SJCRH30 (cell line): ENCODE results near the gene ATP1A1. TPM values are rescaled to one million over a fixed set of nuclear protein-coding genes. Genes with fewer than 3 reads are reported as not detected.

Experiments
- DNase-seq, 2 experiments: peaks; one replicate each; pipeline ENCODE4 v3.0.0-alpha.2; 2015 to 2020
- H3K27ac ChIP-seq: fragments of 250-450 bp; sonication (Bioruptor Pico); 2 replicates; pipeline ENCODE4 v1.5.1; 2020; ENCODE audit warnings: mild to moderate bottlenecking, moderate library complexity
- H3K27me3 ChIP-seq: fragments of 250-450 bp; sonication (Bioruptor Pico); 2 replicates; pipeline ENCODE4 v1.5.1; 2020; ENCODE audit warnings: mild to moderate bottlenecking, moderate library complexity
- H3K36me3 ChIP-seq: fragments of 250-450 bp; sonication (Bioruptor Pico); 2 replicates; pipeline ENCODE4 v1.5.1; 2020; ENCODE audit warnings: mild to moderate bottlenecking, moderate library complexity
- H3K4me1 ChIP-seq: fragments of 250-450 bp; sonication (Bioruptor Pico); 2 replicates; pipeline ENCODE4 v1.5.1; 2020; ENCODE audit warnings: mild to moderate bottlenecking, moderate library complexity
- H3K4me3 ChIP-seq: fragments of 250-450 bp; sonication (Bioruptor Pico); 2 replicates; pipeline ENCODE4 v1.5.1; 2020; ENCODE audit warnings: mild to moderate bottlenecking, moderate library complexity
- H3K9me3 ChIP-seq: fragments of 250-450 bp; sonication (Bioruptor Pico); replicated peaks from 2 replicates; pipeline ENCODE4 v1.5.1; 2020; ENCODE audit warnings: mild to moderate bottlenecking, moderate library complexity
- total RNA-seq: library from RNA; depleted of rRNA; stranded (reverse); fragments of >200 nt; shearing (Covaris generic); gene quantifications from 2 replicates; pipeline ENCODE4 v1.2.3, GENCODE V29; 2014

ATP1A1 gene
- total RNA-seq, 1 experiment from 2014 or later: 112 TPM

DNA sequence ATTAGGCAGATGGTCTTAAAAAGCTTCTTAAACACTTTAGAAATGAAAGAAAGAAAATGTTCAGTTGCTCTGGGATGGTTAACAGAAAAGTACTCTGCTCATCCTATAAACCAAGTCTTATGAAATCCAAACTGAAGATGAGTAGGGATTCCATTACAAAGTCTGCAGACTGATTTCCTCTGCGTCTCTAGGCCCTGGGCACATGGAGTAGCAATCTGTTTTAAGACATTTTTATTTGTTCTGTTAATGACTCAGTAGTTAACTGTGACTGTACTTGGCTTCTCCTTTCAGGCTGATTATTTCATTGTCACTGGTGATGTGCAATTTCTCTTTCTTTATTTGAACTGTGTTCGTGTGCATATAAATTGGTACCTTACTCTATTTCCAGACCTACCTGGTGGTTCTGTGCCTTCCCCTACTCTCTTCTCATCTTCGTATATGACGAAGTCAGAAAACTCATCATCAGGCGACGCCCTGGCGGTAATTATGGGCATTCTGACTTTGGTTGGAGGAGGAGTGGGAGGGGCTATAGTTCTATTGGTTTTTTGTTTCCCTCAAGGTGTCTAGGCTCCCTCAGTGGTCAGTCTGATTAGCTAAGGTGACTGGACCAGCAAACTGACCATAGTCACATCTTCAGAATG is 30.6 kb downstream of the ATP1A1 start:
- Histone ChIP-seq H3K27ac (no peak overlapping the region), H3K4me1 (no peaks in the 10 kb centered on the region), H3K27me3 (no peaks in the 10 kb centered on the region), H3K4me3 (no peak overlapping the region), H3K36me3 (peaks cover 75% of the 10 kb centered on the region), H3K9me3 (no peaks in the 10 kb centered on the region)
- no peak for DNase-seq

GRCh38 chr1:116404699-116405098 is 31.7 kb downstream of the ATP1A1 start:
- peaks cover 64% of the 10 kb centered on the region for H3K36me3 ChIP-seq
- H3K4me1 ChIP-seq: no peaks in the 10 kb centered on the region

GRCh38 chr1:116405241-116406135 is 32.4 kb downstream of the ATP1A1 start:
- no peaks in the 10 kb centered on the region for H3K4me1 ChIP-seq
- H3K36me3 ChIP-seq: peaks cover 56% of the 10 kb centered on the region
- H3K4me3 ChIP-seq: no peak overlapping the region
- H3K27ac ChIP-seq: no peak overlapping the region
- no peaks in the 10 kb centered on the region for H3K27me3 ChIP-seq
- DNase-seq: no peak
- H3K9me3 ChIP-seq: no peaks in the 10 kb centered on the region

More at GRCh38 chr1:116404699-116405098, 31.7 kb downstream of the ATP1A1 start:
- no peak for DNase-seq
- Histone ChIP-seq H3K4me3 (no peak overlapping the region), H3K27me3 (no peaks in the 10 kb centered on the region), H3K9me3 (no peaks in the 10 kb centered on the region), H3K27ac (no peak overlapping the region)

DNA sequence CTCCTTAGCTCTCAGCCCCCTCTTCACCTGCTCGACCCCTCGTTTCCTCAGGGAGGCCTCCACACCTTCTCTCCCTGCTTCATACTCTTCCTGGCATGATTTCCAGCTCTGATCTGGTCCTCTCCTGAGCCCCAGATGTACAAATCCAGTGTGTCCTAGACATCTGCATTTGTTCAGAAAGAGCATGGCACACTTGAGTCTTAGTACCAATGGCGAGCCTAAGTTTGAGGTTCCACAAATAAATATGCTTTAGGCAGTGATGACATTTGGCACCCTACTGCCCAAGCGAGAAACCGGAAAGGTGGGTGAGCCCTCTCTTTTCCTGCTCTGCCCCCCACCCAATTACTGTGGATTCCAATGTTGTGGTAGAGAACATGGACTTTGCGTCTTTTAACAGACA is 34.0 kb downstream of the ATP1A1 start:
- Histone ChIP-seq H3K9me3 (no peaks in the 10 kb centered on the region), H3K4me1 (no peaks in the 10 kb centered on the region), H3K27ac (no peak overlapping the region), H3K4me3 (no peak overlapping the region), H3K36me3 (peaks cover 41% of the 10 kb centered on the region), H3K27me3 (no peaks in the 10 kb centered on the region)
- DNase-seq: no peak

DNA sequence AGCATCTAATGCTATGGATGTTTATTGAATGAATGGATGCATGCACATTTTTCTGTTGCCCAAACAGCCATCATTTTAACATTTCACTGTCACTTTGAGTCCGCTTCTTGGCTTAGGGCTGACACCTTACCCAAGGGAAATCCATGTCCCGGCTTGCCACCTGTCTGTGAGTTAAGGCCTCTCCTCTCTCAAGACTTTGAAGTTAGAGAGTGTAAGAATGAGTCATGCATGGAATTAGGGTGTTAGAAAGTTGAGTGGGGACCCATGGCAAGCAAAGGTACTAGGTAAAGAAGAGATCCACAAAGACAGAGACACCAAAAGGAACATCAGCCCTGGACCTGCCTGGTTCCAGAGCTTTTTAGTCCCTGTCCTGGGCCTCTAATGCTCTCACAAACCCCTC is 35.1 kb downstream of the ATP1A1 start:
- Histone ChIP-seq H3K4me1 (no peaks in the 10 kb centered on the region), H3K36me3 (peaks cover 30% of the 10 kb centered on the region), H3K27me3 (no peaks in the 10 kb centered on the region), H3K4me3 (no peak overlapping the region), H3K9me3 (no peaks in the 10 kb centered on the region), H3K27ac (no peak overlapping the region)
- DNase-seq: no peak

GRCh38 chr1:116408803-116409720 is 36.0 kb downstream of the ATP1A1 start:
- Histone ChIP-seq H3K9me3 (no peaks in the 10 kb centered on the region), H3K4me1 (no peaks in the 10 kb centered on the region), H3K4me3 (no peak overlapping the region), H3K27ac (no peak overlapping the region), H3K36me3 (peaks cover 22% of the 10 kb centered on the region), H3K27me3 (no peaks in the 10 kb centered on the region)
- no peak for DNase-seq

DNA sequence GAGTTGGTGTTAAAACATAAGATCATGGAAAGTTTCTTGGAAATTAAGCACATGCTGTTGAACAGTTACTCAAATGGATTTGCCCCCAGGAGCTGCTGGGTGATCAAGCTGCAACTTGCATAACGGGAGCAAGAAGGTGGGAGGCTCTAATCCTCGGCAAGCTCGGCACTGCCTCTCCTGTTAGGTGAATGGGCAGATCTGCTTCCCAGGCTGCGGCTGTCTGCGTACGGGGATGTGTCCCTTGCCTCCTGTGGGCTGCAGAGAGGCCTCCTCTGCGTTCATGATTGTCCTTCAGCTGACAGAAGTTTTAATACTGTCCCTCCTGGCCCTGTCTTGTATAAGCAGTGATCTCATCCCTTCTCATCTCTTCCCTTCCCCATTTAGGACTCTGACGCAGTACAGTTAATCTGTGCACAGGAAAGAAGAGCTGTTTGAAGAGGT is 36.7 kb downstream of the ATP1A1 start:
- Histone ChIP-seq H3K4me1 (no peaks in the 10 kb centered on the region), H3K9me3 (no peaks in the 10 kb centered on the region), H3K36me3 (peaks cover 15% of the 10 kb centered on the region), H3K27ac (no peak overlapping the region), H3K4me3 (no peak overlapping the region), H3K27me3 (no peaks in the 10 kb centered on the region)
- no peak for DNase-seq

DNA sequence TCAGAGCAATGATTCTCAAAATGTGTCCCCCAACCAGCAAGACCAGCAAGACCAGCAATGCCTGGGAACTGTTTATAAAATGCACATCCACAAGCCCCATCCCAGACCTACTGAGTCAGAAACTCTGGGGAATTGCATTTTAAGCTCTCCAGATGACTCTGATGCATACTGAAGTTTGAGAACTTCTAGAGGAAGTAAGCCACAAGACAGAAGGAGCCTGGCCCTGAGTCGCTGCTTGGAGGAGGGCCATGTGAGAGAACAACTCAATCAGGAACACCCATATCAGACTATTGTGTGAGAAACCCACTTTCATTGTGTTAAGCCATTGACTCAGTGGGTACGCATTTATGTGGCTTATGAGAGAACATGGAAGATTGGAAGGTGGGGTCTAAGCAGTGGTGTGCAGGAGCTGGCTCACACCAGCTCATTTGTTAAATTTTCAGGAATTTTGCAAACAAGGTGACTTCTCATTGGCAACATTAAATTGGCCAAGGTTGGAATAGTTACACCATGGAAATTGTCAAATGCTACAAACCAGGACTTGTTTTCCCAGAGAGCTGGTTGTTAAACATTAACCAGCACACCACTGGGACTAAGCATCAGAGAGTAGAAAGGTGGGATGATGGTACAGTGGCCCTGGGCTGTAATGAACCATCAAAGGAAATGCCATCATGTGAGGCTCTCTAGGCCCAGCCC is 38.9 kb downstream of the ATP1A1 start:
- no peak for DNase-seq
- H3K36me3 ChIP-seq: peaks cover 7% of the 10 kb centered on the region; the same call in 1 of the 2 replicates
- no peaks in the 10 kb centered on the region for H3K4me1 ChIP-seq
- H3K9me3 ChIP-seq: no peaks in the 10 kb centered on the region
- no peaks in the 10 kb centered on the region for H3K27me3 ChIP-seq
- H3K4me3 ChIP-seq: no peak overlapping the region
- H3K27ac ChIP-seq: no peak overlapping the region

- no peak overlapping the region for H3K27ac ChIP-seq
- H3K4me3 ChIP-seq: no peak overlapping the region
- no peaks in the 10 kb centered on the region for H3K9me3 ChIP-seq
- H3K27me3 ChIP-seq: no peaks in the 10 kb centered on the region
- no peaks in the 10 kb centered on the region for H3K4me1 ChIP-seq
- peaks cover 2% of the 10 kb centered on the region; the same call in 1 of the 2 replicates for H3K36me3 ChIP-seq
- no peak for DNase-seq
Observed at GRCh38 chr1:116412480-116412798, 39.4 kb downstream of the ATP1A1 start.

DNA sequence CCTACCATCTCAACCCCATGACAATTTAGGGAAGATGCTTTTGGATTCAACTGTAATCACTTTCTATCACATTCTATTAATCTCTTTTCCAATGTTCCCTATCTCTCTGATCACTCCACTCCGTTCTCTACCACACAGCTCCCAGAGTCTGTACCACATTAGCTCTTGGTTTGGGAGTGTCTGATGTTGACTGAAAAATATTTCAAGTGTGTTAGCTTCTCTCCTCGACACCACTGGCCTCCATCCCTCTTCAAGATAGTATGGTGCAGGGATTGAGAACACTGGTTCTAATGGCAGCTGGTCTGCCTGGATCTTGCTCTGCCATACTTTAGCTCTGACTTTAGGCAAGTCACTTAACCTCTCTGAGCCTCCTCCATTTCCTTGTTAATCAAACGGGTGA is 39.9 kb downstream of the ATP1A1 start:
- DNase-seq: no peak
- Histone ChIP-seq H3K4me1 (peaks cover 2% of the 10 kb centered on the region; the same call in 1 of the 2 replicates), H3K9me3 (no peaks in the 10 kb centered on the region), H3K4me3 (no peak overlapping the region), H3K27me3 (no peaks in the 10 kb centered on the region), H3K27ac (no peak overlapping the region), H3K36me3 (no peaks in the 10 kb centered on the region)

GRCh38 chr1:116413414-116413813 is 40.4 kb downstream of the ATP1A1 start:
- Histone ChIP-seq H3K4me1 (peaks cover 3% of the 10 kb centered on the region; the same call in 1 of the 2 replicates), H3K36me3 (no peaks in the 10 kb centered on the region), H3K27me3 (no peaks in the 10 kb centered on the region), H3K27ac (no peak overlapping the region), H3K4me3 (no peak overlapping the region), H3K9me3 (no peaks in the 10 kb centered on the region)
- no peak for DNase-seq

- no peak for DNase-seq
- Histone ChIP-seq H3K4me1 (peaks cover 3% of the 10 kb centered on the region), H3K4me3 (no peak overlapping the region), H3K9me3 (no peaks in the 10 kb centered on the region), H3K36me3 (no peaks in the 10 kb centered on the region), H3K27me3 (no peaks in the 10 kb centered on the region), H3K27ac (no peak overlapping the region)
Observed at GRCh38 chr1:116414364-116414763, 41.3 kb downstream of the ATP1A1 start.

DNA sequence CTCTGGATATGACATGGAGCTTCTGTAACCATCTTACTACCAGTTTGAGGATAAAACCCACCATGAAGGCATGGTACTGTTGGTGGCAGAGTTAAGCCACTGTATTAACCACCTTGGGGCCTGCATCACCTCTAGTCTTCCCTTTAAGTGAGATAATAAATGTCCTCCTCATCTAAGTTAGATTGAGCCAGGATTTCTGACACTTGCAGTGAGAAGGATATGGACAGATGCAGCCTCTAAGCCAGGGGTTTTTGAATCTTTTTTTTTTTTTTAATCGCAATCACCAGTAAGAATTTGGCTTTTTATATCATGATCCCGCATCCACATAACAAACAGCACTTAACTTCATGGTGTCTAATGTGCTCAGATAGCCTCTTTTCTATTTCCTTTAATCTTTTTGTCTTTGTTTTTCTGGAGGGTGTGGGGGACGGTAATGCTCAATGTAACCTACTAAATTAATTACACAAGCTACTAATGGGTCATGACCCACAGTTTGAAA is 42.2 kb downstream of the ATP1A1 start:
- Histone ChIP-seq H3K9me3 (no peaks in the 10 kb centered on the region), H3K4me3 (no peak overlapping the region), H3K4me1 (peaks cover 3% of the 10 kb centered on the region), H3K27ac (no peak overlapping the region), H3K27me3 (no peaks in the 10 kb centered on the region), H3K36me3 (no peaks in the 10 kb centered on the region)
- no peak for DNase-seq
